ENCODE data around the gene DPH2.

- TF ChIP-seq RAD21 (IDR thresholded peaks at IDR 0.05; ENCODE audit: low read length) (no peak), CTCF (IDR thresholded peaks at IDR 0.05) (no peak), POLR2AphosphoS5 (IDR thresholded peaks at IDR 0.05; ENCODE audit: low read depth, low read length) (no peak), REST (IDR thresholded peaks at IDR 0.05; ENCODE audit: low read depth, low read length) (no peak), EZH2phosphoT487 (IDR thresholded peaks at IDR 0.05; ENCODE audit: borderline replicate concordance, low read depth) (no peak), SMC3 (IDR thresholded peaks at IDR 0.05; ENCODE audit: low read depth, low read length) (no peak), RCOR1 (IDR thresholded peaks at IDR 0.05; ENCODE audit: low read length) (no peak)
- TF ChIP-seq, protein P1, sequence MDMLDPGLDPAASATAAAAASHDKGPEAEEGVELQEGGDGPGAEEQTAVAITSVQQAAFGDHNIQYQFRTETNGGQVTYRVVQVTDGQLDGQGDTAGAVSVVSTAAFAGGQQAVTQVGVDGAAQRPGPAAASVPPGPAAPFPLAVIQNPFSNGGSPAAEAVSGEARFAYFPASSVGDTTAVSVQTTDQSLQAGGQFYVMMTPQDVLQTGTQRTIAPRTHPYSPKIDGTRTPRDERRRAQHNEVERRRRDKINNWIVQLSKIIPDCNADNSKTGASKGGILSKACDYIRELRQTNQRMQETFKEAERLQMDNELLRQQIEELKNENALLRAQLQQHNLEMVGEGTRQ (IDR thresholded peaks at IDR 0.05; ENCODE audit: borderline replicate concordance, low read depth, low read length), result no peak
Measured at GRCh38 chr1:43938383-43938782, 31.4 kb upstream of the DPH2 start.

All from SK-N-SH (cell line).